GOT3 (cell line): ENCODE measurements around the gene DCUN1D1.

ENCODE experiments used
- DNase-seq: peaks from one replicate; lab custom pipeline; 2025; ENCODE audit warnings: mixed read lengths; lab: John Stamatoyannopoulos, UW

The DCUN1D1 gene

GRCh38 chr3:182972387-182972786, 8.0 kb downstream of the DCUN1D1 start:
- no peak for DNase-seq

DNA sequence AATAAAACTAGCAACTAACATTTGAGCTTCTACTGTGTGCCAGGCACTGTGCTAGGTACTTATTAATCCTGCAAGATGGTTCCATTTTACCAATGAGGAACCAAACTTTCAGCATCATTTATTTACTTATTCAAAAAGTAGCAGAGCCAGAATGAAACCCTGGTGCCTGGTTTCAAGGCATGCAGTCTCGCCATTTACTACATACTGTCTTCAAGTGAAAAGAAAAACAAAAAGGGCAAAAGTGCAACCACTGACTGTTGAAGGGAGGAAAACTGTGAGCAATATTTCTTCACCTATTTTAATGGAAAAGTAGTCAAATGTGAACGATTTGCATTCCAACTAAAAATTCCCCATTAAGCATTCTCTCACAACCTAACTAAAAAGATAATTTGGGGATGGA, 8.7 kb downstream of the DCUN1D1 start:
- no peak for DNase-seq

GRCh38 chr3:182970811-182971418, 9.4 kb downstream of the DCUN1D1 start:
- DNase-seq, result no peak

DNA sequence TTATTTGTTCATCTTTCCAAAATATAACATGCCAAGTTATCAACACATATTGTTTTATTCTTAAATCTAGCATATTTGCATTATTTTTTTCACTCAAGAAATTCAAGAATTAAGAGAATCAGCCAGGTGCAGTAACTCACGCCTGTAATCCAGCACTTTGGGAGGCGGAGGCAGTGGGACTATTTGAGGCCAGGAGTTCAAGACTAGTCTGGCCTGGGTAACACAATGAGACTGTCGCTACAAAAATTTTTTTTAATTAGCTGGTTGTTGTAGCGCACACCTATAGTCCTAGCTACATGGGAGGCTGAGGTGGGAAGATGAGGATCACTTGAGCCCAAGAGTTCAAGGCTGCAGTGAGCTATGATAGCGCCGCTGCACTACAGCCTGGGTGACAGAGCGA, 10.5 kb downstream of the DCUN1D1 start:
- DNase-seq, result no peak

DNA sequence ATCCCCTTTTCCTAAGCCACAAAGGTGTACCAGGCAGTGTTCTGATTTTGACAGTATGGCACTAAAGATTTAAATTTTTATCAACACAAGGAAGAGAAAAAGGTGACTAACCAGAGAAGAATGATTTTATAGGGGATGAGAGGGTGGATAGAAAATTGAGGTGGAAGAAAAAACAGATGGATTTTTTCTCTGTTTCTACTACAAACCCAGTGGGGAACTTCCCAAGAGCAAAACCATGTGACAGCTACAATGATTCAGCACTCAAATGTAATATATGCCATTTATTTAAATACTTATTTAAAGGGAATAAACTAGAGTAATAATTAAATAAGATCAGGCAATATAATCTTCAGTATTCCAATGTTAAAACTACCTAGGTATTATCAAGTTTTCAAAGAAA, 11.1 kb downstream of the DCUN1D1 start:
- DNase-seq, result no peak

DNA sequence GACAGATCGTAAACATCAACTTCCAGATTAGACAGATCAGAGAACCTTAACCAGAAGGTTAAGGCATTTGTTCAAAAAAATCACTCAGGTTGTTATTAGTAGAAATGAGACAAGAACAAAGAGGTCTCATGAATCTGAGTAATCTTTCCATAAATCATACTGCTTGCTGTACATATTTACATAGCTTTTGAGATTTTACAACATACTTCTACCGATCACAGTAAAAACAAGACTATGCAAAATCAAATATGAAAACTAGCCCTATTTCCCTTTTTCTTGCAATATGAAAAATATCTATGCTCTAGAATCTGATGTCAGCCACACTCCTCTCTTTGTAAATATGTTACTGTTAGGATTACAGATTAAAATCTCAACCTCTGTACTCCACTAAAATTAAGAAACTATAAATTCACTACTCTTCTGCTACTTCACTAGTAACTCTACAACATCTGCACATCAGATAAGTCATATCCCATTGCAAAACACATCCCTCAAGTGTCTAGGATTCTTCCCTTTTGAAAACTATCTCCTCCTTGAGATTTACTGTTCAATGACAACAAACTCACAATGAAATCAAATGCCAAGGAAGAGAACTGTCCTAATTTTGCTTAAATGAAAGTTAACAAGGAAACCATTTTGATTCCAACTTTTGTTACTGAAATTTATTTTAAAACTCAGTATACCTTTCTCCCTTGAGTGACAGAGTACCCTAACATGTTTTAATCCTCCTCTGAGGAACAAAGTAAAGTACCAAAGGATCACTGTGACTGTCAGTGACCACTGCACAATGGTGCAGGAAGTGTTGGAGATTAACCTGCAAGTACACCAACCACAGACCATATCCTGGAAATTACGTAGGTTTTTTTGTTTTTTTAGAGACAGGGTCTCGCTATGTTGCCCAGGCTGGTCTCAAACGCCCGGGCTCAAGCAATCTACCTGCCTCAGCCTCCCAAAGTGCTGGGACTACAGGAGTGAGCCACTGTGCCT, 12.8 kb downstream of the DCUN1D1 start:
- no peak for DNase-seq

- DNase-seq, result no peak
Measured at GRCh38 chr3:182965861-182966366, 14.4 kb downstream of the DCUN1D1 start.

GRCh38 chr3:182964179-182964578, 16.2 kb downstream of the DCUN1D1 start:
- DNase-seq, result no peak

GRCh38 chr3:182962166-182962565, 18.2 kb downstream of the DCUN1D1 start:
- no peak for DNase-seq

- DNase-seq, result no peak
Measured at GRCh38 chr3:182959474-182960350, 20.6 kb downstream of the DCUN1D1 start.

GRCh38 chr3:182957676-182958266, 22.6 kb downstream of the DCUN1D1 start:
- no peak for DNase-seq

DNA sequence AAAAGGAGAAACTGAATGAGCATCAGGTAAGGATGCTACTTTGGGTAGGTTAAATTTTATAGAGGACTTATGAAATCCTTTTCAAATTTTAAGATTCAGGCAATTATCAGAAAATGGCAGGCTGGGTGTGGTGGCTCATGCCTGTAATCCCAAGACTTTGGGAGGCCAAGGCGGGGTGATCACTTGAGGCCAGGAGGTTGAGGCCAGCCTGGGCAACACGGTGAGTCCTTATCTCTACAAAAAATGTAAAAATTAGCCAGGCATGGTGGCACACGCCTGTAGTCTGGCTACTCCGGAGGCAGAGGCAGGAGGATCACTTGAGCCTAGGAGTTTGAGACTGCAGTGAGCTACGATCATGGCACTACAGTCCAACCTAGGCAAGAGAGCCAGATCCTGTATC, 23.1 kb downstream of the DCUN1D1 start:
- DNase-seq, result no peak

GRCh38 chr3:182954553-182955235, 25.6 kb downstream of the DCUN1D1 start:
- no peak for DNase-seq

DNA sequence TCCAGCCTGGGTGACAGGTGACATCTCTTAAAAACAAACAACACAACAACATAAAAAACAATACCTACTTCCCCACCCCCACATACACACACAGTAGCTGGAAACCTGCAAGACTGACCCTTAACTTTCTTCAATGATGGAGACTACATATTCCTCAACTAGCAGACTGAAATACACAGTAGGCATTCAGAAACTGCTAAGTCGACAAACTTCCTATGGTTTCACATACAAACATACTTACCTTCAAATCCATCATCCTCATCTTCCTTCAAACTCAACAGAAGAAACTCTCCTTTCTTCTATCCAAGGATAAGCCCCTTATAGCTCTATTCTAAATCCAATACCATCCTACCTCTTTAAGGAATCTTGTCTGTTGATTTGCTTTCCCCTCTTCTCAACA, 30.6 kb downstream of the DCUN1D1 start:
- DNase-seq, result no peak

- DNase-seq, result no peak
Measured at GRCh38 chr3:182948305-182948704, 32.0 kb downstream of the DCUN1D1 start.

DNA sequence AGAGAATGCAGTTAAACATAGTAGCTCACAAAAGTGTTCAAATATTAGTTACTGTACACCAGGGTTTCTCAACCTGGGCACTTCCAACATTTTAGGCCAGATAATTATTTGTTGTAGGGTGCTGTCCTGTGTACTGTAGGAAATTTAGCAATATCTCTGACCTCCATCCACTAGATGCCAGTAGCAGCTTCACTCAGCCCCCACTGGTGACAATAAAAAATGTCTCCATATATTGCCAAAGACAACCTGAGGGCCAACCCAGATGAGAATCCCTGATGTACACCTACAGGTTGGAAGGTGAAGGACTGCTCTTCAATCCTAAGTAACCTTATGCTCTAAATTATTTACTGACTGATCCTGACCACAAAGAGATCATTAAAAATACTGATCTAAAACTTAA, 32.5 kb downstream of the DCUN1D1 start:
- DNase-seq, result no peak

DNA sequence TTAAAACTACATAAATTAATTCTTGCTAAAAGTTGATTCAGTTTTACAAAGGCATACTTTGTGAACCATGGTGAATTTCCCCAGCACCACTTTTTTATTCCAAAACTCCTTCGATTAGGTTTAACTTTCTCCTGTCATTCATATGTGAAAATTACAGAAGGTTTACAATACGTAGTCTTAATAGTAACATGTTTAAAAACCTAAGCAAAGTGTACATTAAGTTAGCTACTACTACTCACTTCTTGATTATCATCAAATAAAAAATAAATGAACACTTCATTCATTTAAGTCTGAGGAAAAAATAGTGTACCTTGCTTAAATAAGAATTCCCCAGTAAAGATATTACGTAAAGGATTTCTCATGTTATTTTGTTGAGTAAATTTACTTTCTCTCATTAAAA, 38.6 kb downstream of the DCUN1D1 start:
- DNase-seq, result no peak

GRCh38 chr3:182940266-182940808, 40.0 kb downstream of the DCUN1D1 start:
- DNase-seq, result no peak

DNA sequence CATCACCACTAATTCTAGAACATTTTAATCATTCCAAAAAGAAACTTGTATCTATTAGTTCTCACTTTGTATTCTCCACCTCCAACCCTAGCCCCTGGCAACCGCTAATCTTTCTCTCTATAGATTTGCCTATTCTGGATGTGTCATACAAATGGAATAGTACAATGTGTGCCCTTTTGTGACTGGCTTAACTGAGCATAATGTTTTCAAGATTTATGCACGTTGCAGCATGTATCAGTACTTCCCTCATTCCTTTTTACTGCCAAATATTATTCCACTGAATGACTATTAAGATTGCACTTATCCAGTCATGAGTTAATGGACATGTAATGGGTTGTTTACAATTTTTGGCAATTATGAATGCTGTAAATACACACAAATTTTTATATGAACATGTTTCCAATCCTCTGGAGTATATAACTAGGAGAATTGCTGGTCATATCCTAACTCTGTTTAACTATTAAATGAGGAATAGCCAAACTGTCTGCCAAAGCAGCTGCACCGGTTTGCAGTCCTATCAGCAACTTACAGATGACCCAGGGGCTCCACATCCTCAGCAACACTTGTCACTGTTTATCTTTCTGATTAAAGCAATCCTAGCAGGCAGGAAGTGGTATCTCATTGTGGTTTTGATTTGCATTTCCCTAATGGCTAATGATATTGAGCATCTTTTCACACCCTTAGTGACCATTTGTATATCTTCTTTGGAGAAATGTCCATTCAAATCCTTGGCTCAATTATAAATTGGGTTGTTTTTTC, 42.9 kb downstream of the DCUN1D1 start:
- no peak for DNase-seq

- no peak for DNase-seq
Measured at GRCh38 chr3:182936918-182937285, 43.4 kb downstream of the DCUN1D1 start.
